GM12878 (cell line): ENCODE measurements around the gene NEK11. TPM values are rescaled to one million over a fixed set of nuclear protein-coding genes. Genes with fewer than 3 reads are reported as not detected.

ENCODE experiments used
- ATAC-seq: fragments of 200-7000 bp; cut with Tn5 transposase; 3 replicates; pipeline ENCODE4 v1.9.1; 2020; ENCODE audit warnings: mild to moderate bottlenecking, moderate library complexity
- BruUV-seq: library from RNA; stranded (reverse); fragments of 400-500 nt; replicated peaks from 2 replicates; lab custom pipeline; 2021; lab: Mats Ljungman, UMichigan
- CTCF ChIA-PET: fragments of 300-600 bp; sonication (Branson Sonifier 250); formaldehyde crosslinking; extraction: SDS; loops from one replicate; lab custom pipeline; 2021; ENCODE audit warnings: inconsistent platforms; lab: Yijun Ruan, JAX
- POLR2A ChIA-PET: fragments of 350-600 bp; formaldehyde crosslinking; extraction: SDS; loops from one replicate; lab custom pipeline; 2021; ENCODE audit warnings: inconsistent platforms; lab: Charles Lee
- RAD21 ChIA-PET: fragments of 300-600 bp; sonication (Branson Sonifier 250); formaldehyde crosslinking; loops from one replicate; lab custom pipeline; 2023; ENCODE audit warnings: antibody characterized with exemption; ENCODE audit not compliant: unreplicated experiment; lab: Charles Lee
- SMC1A ChIA-PET: fragments of 300-600 bp; sonication (Branson Sonifier 250); formaldehyde crosslinking; loops from one replicate; lab custom pipeline; 2023; ENCODE audit not compliant: unreplicated experiment, uncharacterized antibody; lab: Charles Lee
- DNase-seq: peaks from one replicate; pipeline ENCODE4 v3.0.0-alpha.2; 2011; ENCODE audit warnings: low read depth, low spot score
- FAIRE-seq: peaks from 3 replicates; lab custom pipeline; 2011; peaks lifted over from hg19 to GRCh38; lab: Jason Lieb, UNC
- H2AFZ ChIP-seq: 2 replicates; pipeline ENCODE4 v1.6.0; 2011; ENCODE audit warnings: low read depth, low read length, control low read depth; ENCODE audit not compliant: control insufficient read depth
- H3K27ac ChIP-seq: 2 replicates; pipeline ENCODE4 v1.5.1; 2011; ENCODE audit warnings: control low read depth; ENCODE audit not compliant: control insufficient read depth, insufficient read depth
- H3K27me3 ChIP-seq, 2 experiments: replicated peaks in 1 of 2; 2 replicates each; pipeline versions ENCODE4 v1.6.0 to v1.6.1; 2011; ENCODE audit warnings: low read length in 1 of 2; ENCODE audit not compliant: control insufficient read depth in 2 of 2, insufficient read depth in 2 of 2
- H3K36me3 ChIP-seq, 2 experiments: 2 replicates each; pipeline ENCODE4 v1.5.1; 2011; ENCODE audit warnings: low read length in 1 of 2; ENCODE audit not compliant: control insufficient read depth in 2 of 2, insufficient read depth in 2 of 2
- H3K4me1 ChIP-seq: 2 replicates; pipeline ENCODE4 v1.6.1; 2011; ENCODE audit warnings: mild to moderate bottlenecking, low read length, moderate library complexity, mixed read lengths; ENCODE audit not compliant: control insufficient read depth, insufficient read depth
- H3K4me2 ChIP-seq: 2 replicates; pipeline ENCODE4 v1.6.0; 2011; ENCODE audit warnings: control low read depth; ENCODE audit not compliant: control insufficient read depth, insufficient read depth
- H3K4me3 ChIP-seq: fragments of 200-600 bp; sonication (generic); 2 replicates; pipeline ENCODE4 v1.5.1; 2016
- H3K79me2 ChIP-seq: 2 replicates; pipeline ENCODE4 v1.6.0; 2011; ENCODE audit warnings: low read length; ENCODE audit not compliant: control insufficient read depth, insufficient read depth
- H3K9ac ChIP-seq: 2 replicates; pipeline ENCODE4 v1.8.0; 2011; ENCODE audit warnings: low read length, control low read depth, mixed read lengths; ENCODE audit not compliant: control insufficient read depth, insufficient read depth
- H3K9me3 ChIP-seq: replicated peaks from 3 replicates; pipeline ENCODE4 v1.5.1; 2011; ENCODE audit warnings: mild to moderate bottlenecking, low read length; ENCODE audit not compliant: control insufficient read depth, insufficient read depth
- H4K20me1 ChIP-seq: 2 replicates; pipeline ENCODE4 v1.6.0; 2011; ENCODE audit not compliant: control insufficient read depth, insufficient read depth
- CBFB ChIP-seq: IDR thresholded peaks from 2 replicates; pipeline ENCODE4 v1.6.1; 2016; ENCODE audit warnings: antibody characterized with exemption, low read depth
- CEBPB ChIP-seq, 2 experiments: fragments of 150-350 bp in 1 of 2; IDR thresholded peaks; 2 replicates each; pipeline ENCODE4 v1.6.1; 2012 to 2014; ENCODE audit warnings: low read depth in 2 of 2, low read length in 2 of 2, borderline replicate concordance in 1 of 2, inconsistent platforms in 1 of 2
- CHD1 ChIP-seq: IDR thresholded peaks from 2 replicates; pipeline ENCODE4 v1.6.1; 2012; ENCODE audit warnings: low read depth, low read length, improper control_type of control experiment
- GATAD2B ChIP-seq: fragments of 450-650 bp; conservative IDR thresholded peaks from 2 replicates; pipeline ENCODE4 v1.6.1; 2017; ENCODE audit warnings: low read depth, mild to moderate bottlenecking, moderate library complexity
- HDAC6 ChIP-seq: fragments of 200-600 bp; sonication (generic); IDR thresholded peaks from one replicate; pipeline ENCODE4 v1.8.0; 2017; ENCODE audit warnings: antibody characterized with exemption; ENCODE audit not compliant: unreplicated experiment
- IKZF1 ChIP-seq: fragments of 450-650 bp; conservative IDR thresholded peaks from 2 replicates; pipeline ENCODE4 v1.6.1; 2017; ENCODE audit warnings: antibody characterized with exemption, mild to moderate bottlenecking
- MEF2B ChIP-seq: fragments of 450-650 bp; IDR thresholded peaks from 2 replicates; pipeline ENCODE4 v1.6.1; 2018; ENCODE audit warnings: mild to moderate bottlenecking, moderate library complexity; ENCODE audit not compliant: partially characterized antibody, poor library complexity, severe bottlenecking
- MXI1 ChIP-seq: fragments of 150-350 bp; IDR thresholded peaks from 2 replicates; pipeline ENCODE4 v1.6.1; 2011; ENCODE audit warnings: low read depth, mild to moderate bottlenecking, inconsistent platforms, low read length, improper control_type of control experiment
- NRF1 ChIP-seq: conservative IDR thresholded peaks from 2 replicates; pipeline ENCODE4 v1.6.1; 2011; ENCODE audit warnings: mild to moderate bottlenecking, low read depth, low read length, improper control_type of control experiment
- PAX8 ChIP-seq: fragments of 450-650 bp; IDR thresholded peaks from 2 replicates; pipeline ENCODE4 v1.6.1; 2017; ENCODE audit warnings: mild to moderate bottlenecking, moderate library complexity
- RBBP5 ChIP-seq: fragments of 200-600 bp; sonication (generic); conservative IDR thresholded peaks from 2 replicates; pipeline ENCODE4 v1.6.1; 2016
- SP1 ChIP-seq: IDR thresholded peaks from one replicate; pipeline ENCODE4 v1.6.1; 2011; ENCODE audit warnings: low read depth, low read length
- SREBF2 ChIP-seq: IDR thresholded peaks from 2 replicates; pipeline ENCODE4 v1.6.1; 2012; ENCODE audit warnings: mild to moderate bottlenecking, low read length
- TCF7 ChIP-seq: IDR thresholded peaks from 2 replicates; pipeline ENCODE4 v1.6.1; 2014; ENCODE audit warnings: antibody characterized with exemption, borderline replicate concordance
- WRNIP1 ChIP-seq: IDR thresholded peaks from 2 replicates; pipeline ENCODE4 v1.6.1; 2011; ENCODE audit warnings: low read depth, low read length, improper control_type of control experiment, borderline replicate concordance
- WGBS: methylation state at CpG from one replicate; pipeline ENCODE4 v1.1.6; 2016; ENCODE audit warnings: low lambda C conversion rate; ENCODE audit not compliant: insufficient replicate concordance, insufficient coverage; ENCODE audit errors: missing lambda C conversion rate; 5-methylcytosine and 5-hydroxymethylcytosine counted together
- in situ Hi-C: fragments of 300-500 bp; cut with MboI; formaldehyde crosslinking; loops from 9 replicates; pipeline ENCODE4 v1.14.3; 2018; ENCODE audit warnings: mixed read lengths
- intact Hi-C: fragments of 100-400 bp; cut with micrococcal nuclease; formaldehyde crosslinking; loops from one replicate; pipeline ENCODE4 v1.14.2; 2022; ENCODE audit not compliant: unreplicated experiment
- polyA plus RNA-seq, 11 experiments: library from polyadenylated mRNA; depleted of rRNA in 4 of 11; unstranded in 6 of 11; stranded (reverse) in 5 of 11; fragments of >200 nt; fragmentation: Nextera tagmentation in 4 of 11; fragmentation: Illumina TruSeq in 1 of 11; extraction: Ambion mirVana in 4 of 11; extraction: Trizol in 1 of 11; gene quantifications; 1 replicate in 1 of 11; 2 replicates in 10 of 11; pipeline versions ENCODE4 v1.2.1 to v1.2.3, GENCODE V29; 2011 to 2016; ENCODE audit warnings: inconsistent platforms in 2 of 11, missing spikeins in 2 of 11, low read depth in 1 of 11
- total RNA-seq, 4 experiments: library from RNA; depleted of rRNA in 3 of 4; stranded (reverse); fragments of >200 nt in 3 of 4; fragmentation: Illumina TruSeq in 1 of 4; extraction: Trizol in 1 of 4; gene quantifications; 2 replicates each; pipeline versions ENCODE4 v1.2.1 to v1.2.3, GENCODE V29; 2013 to 2021
- TF ChIP-seq, protein P1 (sequence below): fragments of 150-350 bp; IDR thresholded peaks from 2 replicates; pipeline ENCODE4 v1.6.1; 2014; ENCODE audit warnings: mild to moderate bottlenecking, low read depth, low read length
- TF ChIP-seq, protein P2 (sequence below): IDR thresholded peaks from 2 replicates; pipeline ENCODE4 v1.6.1; 2012; ENCODE audit warnings: low read depth, low read length, improper control_type of control experiment
- TF ChIP-seq, protein P3 (sequence below): IDR thresholded peaks from 2 replicates; pipeline ENCODE4 v1.6.1; 2012; ENCODE audit warnings: low read depth, low read length, improper control_type of control experiment
- TF ChIP-seq, protein P4 (sequence below): fragments of 450-650 bp; IDR thresholded peaks from 2 replicates; pipeline ENCODE4 v1.6.1; 2016; ENCODE audit warnings: mild to moderate bottlenecking

NEK11 gene
- total and polyA plus RNA-seq, 10 of the 15 experiments (the other 5 are each of a cell fraction or from before 2014, with no cell fraction given): 0.05 to 0.94 (median 0.36) TPM; not detected in 1

DNA sequence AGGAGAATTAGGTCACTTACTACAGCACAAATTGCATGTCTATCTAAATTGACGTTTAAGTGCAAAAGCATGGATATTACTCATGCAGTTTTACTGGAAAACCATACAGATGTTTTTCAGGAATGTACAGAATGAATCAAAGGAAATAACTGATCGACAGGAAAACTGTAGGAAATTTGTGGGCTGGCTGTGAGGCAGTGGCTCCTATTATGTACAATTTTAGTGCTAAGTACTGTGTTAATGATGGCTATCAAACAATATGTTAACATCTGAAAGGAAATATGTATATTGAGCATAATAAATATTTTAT lies 361.8 kb downstream of the NEK11 start:
- ChIA-PET CTCF (no interaction called here), POLR2A (no interaction called here), RAD21 (no interaction called here), SMC1A (no interaction called here)
- Histone ChIP-seq H3K4me1 (peaks cover 7% of the 10 kb centered on the region; the same call in 1 of the 2 replicates), H3K27me3 (no peaks in the 10 kb centered on the region; a peak in 1 of 4 replicates), H3K9ac (no peak overlapping the region), H4K20me1 (no peaks in the 10 kb centered on the region), H2AFZ (no peak overlapping the region), H3K4me3 (no peak overlapping the region), H3K79me2 (no peaks in the 10 kb centered on the region), H3K4me2 (no peak overlapping the region), H3K27ac (no peak overlapping the region), H3K9me3 (no peaks in the 10 kb centered on the region), H3K36me3 (no peaks in the 10 kb centered on the region; a peak in 1 of 4 replicates)
- FAIRE-seq (no peak), ATAC-seq (no peak), DNase-seq (no peak)
- no TSS peak for BruUV-seq
- in situ Hi-C loops: no loop called here
- WGBS: 95% methylated on average over 2 of the region's 2 CpGs
- intact Hi-C loops: no loop called here
- TF ChIP-seq IKZF1 (no peak), CEBPB (IDR thresholded peaks at IDR 0.05; ENCODE audit: borderline replicate concordance in 1 of 2, low read depth in 2 of 2, low read length in 2 of 2) (no peak), CBFB (no peak), GATAD2B (no peak), SP1 (no peak), CHD1 (no peak), NRF1 (no peak), MXI1 (no peak), WRNIP1 (no peak), MEF2B (no peak), HDAC6 (no peak), PAX8 (no peak), TCF7 (no peak), RBBP5 (no peak), SREBF2 (no peak)
- TF ChIP-seq, protein P1, sequence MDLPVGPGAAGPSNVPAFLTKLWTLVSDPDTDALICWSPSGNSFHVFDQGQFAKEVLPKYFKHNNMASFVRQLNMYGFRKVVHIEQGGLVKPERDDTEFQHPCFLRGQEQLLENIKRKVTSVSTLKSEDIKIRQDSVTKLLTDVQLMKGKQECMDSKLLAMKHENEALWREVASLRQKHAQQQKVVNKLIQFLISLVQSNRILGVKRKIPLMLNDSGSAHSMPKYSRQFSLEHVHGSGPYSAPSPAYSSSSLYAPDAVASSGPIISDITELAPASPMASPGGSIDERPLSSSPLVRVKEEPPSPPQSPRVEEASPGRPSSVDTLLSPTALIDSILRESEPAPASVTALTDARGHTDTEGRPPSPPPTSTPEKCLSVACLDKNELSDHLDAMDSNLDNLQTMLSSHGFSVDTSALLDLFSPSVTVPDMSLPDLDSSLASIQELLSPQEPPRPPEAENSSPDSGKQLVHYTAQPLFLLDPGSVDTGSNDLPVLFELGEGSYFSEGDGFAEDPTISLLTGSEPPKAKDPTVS: no peak
- TF ChIP-seq, protein P2, sequence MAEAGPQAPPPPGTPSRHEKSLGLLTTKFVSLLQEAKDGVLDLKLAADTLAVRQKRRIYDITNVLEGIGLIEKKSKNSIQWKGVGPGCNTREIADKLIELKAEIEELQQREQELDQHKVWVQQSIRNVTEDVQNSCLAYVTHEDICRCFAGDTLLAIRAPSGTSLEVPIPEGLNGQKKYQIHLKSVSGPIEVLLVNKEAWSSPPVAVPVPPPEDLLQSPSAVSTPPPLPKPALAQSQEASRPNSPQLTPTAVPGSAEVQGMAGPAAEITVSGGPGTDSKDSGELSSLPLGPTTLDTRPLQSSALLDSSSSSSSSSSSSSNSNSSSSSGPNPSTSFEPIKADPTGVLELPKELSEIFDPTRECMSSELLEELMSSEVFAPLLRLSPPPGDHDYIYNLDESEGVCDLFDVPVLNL: no peak
- TF ChIP-seq, protein P3, sequence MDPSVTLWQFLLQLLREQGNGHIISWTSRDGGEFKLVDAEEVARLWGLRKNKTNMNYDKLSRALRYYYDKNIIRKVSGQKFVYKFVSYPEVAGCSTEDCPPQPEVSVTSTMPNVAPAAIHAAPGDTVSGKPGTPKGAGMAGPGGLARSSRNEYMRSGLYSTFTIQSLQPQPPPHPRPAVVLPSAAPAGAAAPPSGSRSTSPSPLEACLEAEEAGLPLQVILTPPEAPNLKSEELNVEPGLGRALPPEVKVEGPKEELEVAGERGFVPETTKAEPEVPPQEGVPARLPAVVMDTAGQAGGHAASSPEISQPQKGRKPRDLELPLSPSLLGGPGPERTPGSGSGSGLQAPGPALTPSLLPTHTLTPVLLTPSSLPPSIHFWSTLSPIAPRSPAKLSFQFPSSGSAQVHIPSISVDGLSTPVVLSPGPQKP: no peak
- TF ChIP-seq, protein P4, sequence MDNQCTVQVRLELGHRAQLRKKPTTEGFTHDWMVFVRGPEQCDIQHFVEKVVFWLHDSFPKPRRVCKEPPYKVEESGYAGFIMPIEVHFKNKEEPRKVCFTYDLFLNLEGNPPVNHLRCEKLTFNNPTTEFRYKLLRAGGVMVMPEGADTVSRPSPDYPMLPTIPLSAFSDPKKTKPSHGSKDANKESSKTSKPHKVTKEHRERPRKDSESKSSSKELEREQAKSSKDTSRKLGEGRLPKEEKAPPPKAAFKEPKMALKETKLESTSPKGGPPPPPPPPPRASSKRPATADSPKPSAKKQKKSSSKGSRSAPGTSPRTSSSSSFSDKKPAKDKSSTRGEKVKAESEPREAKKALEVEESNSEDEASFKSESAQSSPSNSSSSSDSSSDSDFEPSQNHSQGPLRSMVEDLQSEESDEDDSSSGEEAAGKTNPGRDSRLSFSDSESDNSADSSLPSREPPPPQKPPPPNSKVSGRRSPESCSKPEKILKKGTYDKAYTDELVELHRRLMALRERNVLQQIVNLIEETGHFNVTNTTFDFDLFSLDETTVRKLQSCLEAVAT: no peak
